NCI-H1417 (cell line): ENCODE measurements around the gene BRK1.
A peak's percentile ranks its signal among the peaks of the same experiment; 100 is the strongest.
"Not testable (repeated sequence)": the region's sequence is repeated elsewhere in the genome, so short reads cannot be mapped to it uniquely, and the experiment has no call there.

Experiments used
- DNase-seq, 3 experiments: peaks; one replicate each; lab custom pipeline; 2025; lab: John Stamatoyannopoulos, UW

Gene BRK1

GRCh38 chr3:10145685-10146084, 30.2 kb downstream of the BRK1 start:
- DNase-seq: no peak

GRCh38 chr3:10149226-10149625, 33.8 kb downstream of the BRK1 start:
- DNase-seq: no peak

GRCh38 chr3:10150987-10151386, 35.5 kb downstream of the BRK1 start:
- no peak for DNase-seq

- DNase-seq: no peak
These were observed 39.1 kb downstream of the BRK1 start for GRCh38 chr3:10154335-10155122.

GRCh38 chr3:10155123-10155472, 39.6 kb downstream of the BRK1 start:
- no peak for DNase-seq

GRCh38 chr3:10155658-10156057, 40.2 kb downstream of the BRK1 start:
- DNase-seq: no peak

GRCh38 chr3:10157031-10157430, 41.6 kb downstream of the BRK1 start:
- DNase-seq: no peak

GRCh38 chr3:10158555-10158954, 43.1 kb downstream of the BRK1 start:
- not testable (repeated sequence) for DNase-seq

- DNase-seq: no peak
These were observed 44.9 kb downstream of the BRK1 start for GRCh38 chr3:10160346-10160745.

GRCh38 chr3:10160925-10161324, 45.5 kb downstream of the BRK1 start:
- DNase-seq: no peak

- DNase-seq: no peak
These were observed 46.7 kb downstream of the BRK1 start for GRCh38 chr3:10162185-10162584.

- not testable (repeated sequence) for DNase-seq
These were observed 48.7 kb downstream of the BRK1 start for GRCh38 chr3:10164201-10164545.

- DNase-seq: no peak
These were observed 49.3 kb downstream of the BRK1 start, which contains the start of gene IRAK2 for GRCh38 chr3:10164546-10165393. Gene IRAK2, plus strand, starts transcription at chr3:10164919. Its CDS starts 36 bp downstream, at chr3:10164955.

- DNase-seq: no peak
These were observed 50.7 kb downstream of the BRK1 start for GRCh38 chr3:10166213-10166604.

GRCh38 chr3:10169000-10169496, 53.6 kb downstream of the BRK1 start:
- no peak for DNase-seq

GRCh38 chr3:10170915-10171478, 55.5 kb downstream of the BRK1 start:
- peak in 1 of 3 experiments; percentile 1 for DNase-seq

GRCh38 chr3:10173095-10173925, 57.8 kb downstream of the BRK1 start:
- no peak for DNase-seq

GRCh38 chr3:10173926-10174435, 58.5 kb downstream of the BRK1 start:
- DNase-seq: no peak

- not testable (repeated sequence) for DNase-seq
These were observed 59.9 kb downstream of the BRK1 start for GRCh38 chr3:10175334-10175733.

GRCh38 chr3:10176150-10176549, 60.7 kb downstream of the BRK1 start:
- not testable (repeated sequence) for DNase-seq
